ENCODE data around the gene HOMER2. TPM values are rescaled to one million over a fixed set of nuclear protein-coding genes. Genes with fewer than 3 reads are reported as not detected.

Gene HOMER2
- total RNA-seq, 1 donor from 2014 or later: 21.0 TPM

GRCh38 chr15:82807920-82808633 is 144.4 kb downstream of the HOMER2 start:
- no peak for DNase-seq (ENCODE audit: low spot score, unreplicated experiment)
- H3K4me1 Mint-ChIP-seq (ENCODE audit: low read depth): peaks cover 14% of the 10 kb centered on the region
- peaks cover 10% of the 10 kb centered on the region for H3K27me3 Mint-ChIP-seq
- no peak overlapping the region for H3K27ac Mint-ChIP-seq
- H3K4me3 Mint-ChIP-seq (ENCODE audit: low read depth): no peak overlapping the region
- H3K9me3 Mint-ChIP-seq (ENCODE audit: low read depth): no peaks in the 10 kb centered on the region
- no peaks in the 10 kb centered on the region for H3K36me3 Mint-ChIP-seq (ENCODE audit: insufficient read depth)
- TF ChIP-seq CTCF (IDR thresholded peaks at IDR 0.05; ENCODE audit: unreplicated experiment): no peak

- no peaks in the 10 kb centered on the region for H3K36me3 Mint-ChIP-seq (ENCODE audit: insufficient read depth)
- TF ChIP-seq CTCF (IDR thresholded peaks at IDR 0.05; ENCODE audit: unreplicated experiment): no peak
- H3K4me3 Mint-ChIP-seq (ENCODE audit: low read depth): no peak within 1 kb of the TSS
- no peak within 1 kb of the TSS for H3K27ac Mint-ChIP-seq
- no peaks in the 10 kb centered on the region for H3K9me3 Mint-ChIP-seq (ENCODE audit: low read depth)
- DNase-seq (ENCODE audit: low spot score, unreplicated experiment): no peak
- peaks cover 8% of the 10 kb centered on the region for H3K4me1 Mint-ChIP-seq (ENCODE audit: low read depth)
- H3K27me3 Mint-ChIP-seq: peaks cover 27% of the 10 kb centered on the region
Observed at GRCh38 chr15:82805994-82806406, 146.5 kb downstream of the HOMER2 start, which contains the start of gene FSD2. Gene FSD2, minus strand, starts transcription at chr15:82806069. Its CDS starts 18,679 bp downstream, at chr15:82787390.

- H3K4me3 Mint-ChIP-seq (ENCODE audit: low read depth): no peak overlapping the region
- no peaks in the 10 kb centered on the region for H3K36me3 Mint-ChIP-seq (ENCODE audit: insufficient read depth)
- no peak overlapping the region for H3K27ac Mint-ChIP-seq
- peaks cover 4% of the 10 kb centered on the region for H3K4me1 Mint-ChIP-seq (ENCODE audit: low read depth)
- no peaks in the 10 kb centered on the region for H3K9me3 Mint-ChIP-seq (ENCODE audit: low read depth)
- no peak for TF ChIP-seq CTCF (IDR thresholded peaks at IDR 0.05; ENCODE audit: unreplicated experiment)
- no peak for DNase-seq (ENCODE audit: low spot score, unreplicated experiment)
- peaks cover 36% of the 10 kb centered on the region for H3K27me3 Mint-ChIP-seq
Observed at GRCh38 chr15:82804575-82804949, 148.0 kb downstream of the HOMER2 start.

GRCh38 chr15:82803793-82804574 is 148.5 kb downstream of the HOMER2 start:
- H3K36me3 Mint-ChIP-seq (ENCODE audit: insufficient read depth): no peaks in the 10 kb centered on the region
- no peak overlapping the region for H3K4me3 Mint-ChIP-seq (ENCODE audit: low read depth)
- no peak overlapping the region for H3K27ac Mint-ChIP-seq
- DNase-seq (ENCODE audit: low spot score, unreplicated experiment): no peak
- peaks cover 42% of the 10 kb centered on the region for H3K27me3 Mint-ChIP-seq
- H3K4me1 Mint-ChIP-seq (ENCODE audit: low read depth): peaks cover under 1% of the 10 kb centered on the region
- no peaks in the 10 kb centered on the region for H3K9me3 Mint-ChIP-seq (ENCODE audit: low read depth)
- TF ChIP-seq CTCF (IDR thresholded peaks at IDR 0.05; ENCODE audit: unreplicated experiment): no peak

GRCh38 chr15:82802497-82802896 is 150.0 kb downstream of the HOMER2 start:
- no peaks in the 10 kb centered on the region for H3K9me3 Mint-ChIP-seq (ENCODE audit: low read depth)
- H3K27me3 Mint-ChIP-seq: peaks cover 44% of the 10 kb centered on the region
- no peaks in the 10 kb centered on the region for H3K36me3 Mint-ChIP-seq (ENCODE audit: insufficient read depth)

More at GRCh38 chr15:82802497-82802896, 150.0 kb downstream of the HOMER2 start:
- no peaks in the 10 kb centered on the region for H3K4me1 Mint-ChIP-seq (ENCODE audit: low read depth)
- H3K27ac Mint-ChIP-seq: no peak overlapping the region
- no peak for DNase-seq (ENCODE audit: low spot score, unreplicated experiment)
- no peak for TF ChIP-seq CTCF (IDR thresholded peaks at IDR 0.05; ENCODE audit: unreplicated experiment)
- no peak overlapping the region for H3K4me3 Mint-ChIP-seq (ENCODE audit: low read depth)
